Activated T-cell treated with anti-CD3 and anti-CD28 coated beads, Interleukin-2, amount 50 U/mL, for 4 hours (primary cell): ENCODE data around the gene PRMT3. TPM values are rescaled to one million over a fixed set of nuclear protein-coding genes. Genes with fewer than 3 reads are reported as not detected.

Experiments used
- ATAC-seq, 2 donors: fragments of 200-7000 bp; cut with Tn5 transposase; one replicate each; pipeline ENCODE4 v1.10.0; 2021
- DNase-seq: peaks from one replicate; pipeline ENCODE4 v3.0.0-alpha.2; 2020
- H3K27me3 Mint-ChIP-seq: one replicate; pipeline ENCODE4 v1.8.0; 2021; ENCODE audit warnings: low read depth, mixed read lengths
- H3K36me3 Mint-ChIP-seq: one replicate; pipeline ENCODE4 v1.8.0; 2022; ENCODE audit warnings: mixed read lengths; ENCODE audit not compliant: insufficient read depth
- H3K4me1 Mint-ChIP-seq: one replicate; pipeline ENCODE4 v1.8.0; 2021; ENCODE audit warnings: low read depth, mixed read lengths
- H3K4me3 Mint-ChIP-seq: one replicate; pipeline ENCODE4 v1.8.0; 2021; ENCODE audit warnings: mild to moderate bottlenecking, moderate library complexity, mixed read lengths
- H3K9me3 Mint-ChIP-seq: one replicate; pipeline ENCODE4 v1.8.0; 2021; ENCODE audit warnings: mixed read lengths
- total RNA-seq, 3 donors: library from RNA; stranded (reverse); gene quantifications; one replicate each; pipeline ENCODE4 v1.2.1, GENCODE V29; 2021

PRMT3 gene
- total RNA-seq, 3 donors from 2014 or later = 55.5 to 60.2 (median 57.1) TPM

- H3K9me3 Mint-ChIP-seq = peaks cover under 1% of the 10 kb centered on the region
- H3K36me3 Mint-ChIP-seq = peaks cover 32% of the 10 kb centered on the region
- no peak for ATAC-seq
- H3K4me1 Mint-ChIP-seq = no peaks in the 10 kb centered on the region
- no peak overlapping the region for H3K4me3 Mint-ChIP-seq
- no peak for DNase-seq
- H3K27me3 Mint-ChIP-seq = no peaks in the 10 kb centered on the region
Measured at GRCh38 chr11:20488352-20488751, 100.8 kb downstream of the PRMT3 start.

GRCh38 chr11:20489948-20490347, 102.4 kb downstream of the PRMT3 start:
- Mint-ChIP-seq H3K9me3 (no peaks in the 10 kb centered on the region), H3K27me3 (no peaks in the 10 kb centered on the region), H3K4me1 (no peaks in the 10 kb centered on the region), H3K36me3 (peaks cover 22% of the 10 kb centered on the region), H3K4me3 (no peak overlapping the region)
- DNase-seq (no peak), ATAC-seq (peak in 1 of 2 donors; percentile 30)

- Mint-ChIP-seq H3K36me3 (peaks cover 27% of the 10 kb centered on the region), H3K9me3 (no peaks in the 10 kb centered on the region), H3K4me1 (no peaks in the 10 kb centered on the region), H3K4me3 (no peak overlapping the region), H3K27me3 (no peaks in the 10 kb centered on the region)
- no peak for ATAC-seq
- DNase-seq = no peak
Measured at GRCh38 chr11:20493340-20493739, 105.8 kb downstream of the PRMT3 start.

- H3K9me3 Mint-ChIP-seq = no peaks in the 10 kb centered on the region
- no peak overlapping the region for H3K4me3 Mint-ChIP-seq
- DNase-seq = no peak
- no peak for ATAC-seq
- H3K4me1 Mint-ChIP-seq = no peaks in the 10 kb centered on the region
- H3K27me3 Mint-ChIP-seq = no peaks in the 10 kb centered on the region
- peaks cover 38% of the 10 kb centered on the region for H3K36me3 Mint-ChIP-seq
Measured at GRCh38 chr11:20497124-20497792, 109.7 kb downstream of the PRMT3 start.

GRCh38 chr11:20501252-20501651, 113.7 kb downstream of the PRMT3 start:
- Mint-ChIP-seq H3K9me3 (no peaks in the 10 kb centered on the region), H3K36me3 (peaks cover 42% of the 10 kb centered on the region), H3K4me1 (no peaks in the 10 kb centered on the region), H3K4me3 (no peak overlapping the region), H3K27me3 (no peaks in the 10 kb centered on the region)
- DNase-seq (no peak), ATAC-seq (no peak)

- no peak for ATAC-seq
- Mint-ChIP-seq H3K36me3 (peaks cover 38% of the 10 kb centered on the region), H3K4me1 (no peaks in the 10 kb centered on the region), H3K4me3 (no peak overlapping the region), H3K27me3 (no peaks in the 10 kb centered on the region), H3K9me3 (no peaks in the 10 kb centered on the region)
- no peak for DNase-seq
Measured at GRCh38 chr11:20501971-20502370, 114.5 kb downstream of the PRMT3 start.

DNA sequence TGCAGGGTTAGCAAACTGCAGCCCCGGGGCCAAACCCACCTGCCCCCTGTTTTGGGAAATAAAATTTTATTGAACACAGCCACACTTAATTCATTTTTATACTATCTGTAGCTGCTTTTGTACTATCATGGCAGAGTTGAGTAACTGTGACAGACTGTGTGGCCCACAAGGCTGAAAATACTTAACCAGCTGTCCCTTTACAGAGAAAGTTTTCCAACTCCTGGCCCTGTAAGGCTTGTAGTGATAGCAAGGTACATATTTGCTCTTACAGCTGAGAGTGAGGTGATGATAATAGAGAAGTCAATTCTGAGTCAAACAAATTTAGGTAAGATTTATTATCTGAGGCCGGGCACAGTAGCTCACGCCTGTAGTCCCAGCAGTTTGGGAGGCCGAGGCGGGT, 124.5 kb downstream of the PRMT3 start:
- no peaks in the 10 kb centered on the region for H3K9me3 Mint-ChIP-seq
- no peak for ATAC-seq
- no peaks in the 10 kb centered on the region for H3K27me3 Mint-ChIP-seq
- no peaks in the 10 kb centered on the region for H3K4me1 Mint-ChIP-seq
- H3K4me3 Mint-ChIP-seq = no peak overlapping the region
- DNase-seq = no peak
- peaks cover 5% of the 10 kb centered on the region for H3K36me3 Mint-ChIP-seq

DNA sequence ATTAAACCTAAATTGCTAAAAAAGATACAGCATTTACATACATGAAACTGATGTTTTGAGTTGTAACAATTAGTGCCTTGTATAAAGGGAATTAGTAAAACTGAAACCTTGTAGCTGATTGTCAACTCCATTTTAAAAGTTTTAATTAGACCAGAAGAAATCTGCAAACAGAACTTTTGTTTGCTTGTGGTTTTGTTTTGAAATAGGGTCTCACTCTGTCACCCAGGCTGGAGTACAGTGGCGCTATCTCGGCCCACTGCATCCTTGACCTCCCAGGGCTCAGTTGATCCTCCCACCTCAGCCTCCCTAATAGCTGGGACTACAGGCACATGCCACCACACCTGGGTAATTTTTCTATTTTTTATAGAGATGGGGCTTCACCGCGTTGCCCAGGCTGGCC, 125.4 kb downstream of the PRMT3 start:
- Mint-ChIP-seq H3K4me3 (no peak overlapping the region), H3K9me3 (no peaks in the 10 kb centered on the region), H3K4me1 (no peaks in the 10 kb centered on the region), H3K36me3 (no peaks in the 10 kb centered on the region), H3K27me3 (no peaks in the 10 kb centered on the region)
- ATAC-seq = no peak
- no peak for DNase-seq

GRCh38 chr11:20518323-20518834, 130.9 kb downstream of the PRMT3 start:
- Mint-ChIP-seq H3K36me3 (no peaks in the 10 kb centered on the region), H3K4me1 (no peaks in the 10 kb centered on the region), H3K9me3 (no peaks in the 10 kb centered on the region), H3K27me3 (peaks cover 8% of the 10 kb centered on the region), H3K4me3 (no peak overlapping the region)
- DNase-seq (no peak), ATAC-seq (no peak)

DNA sequence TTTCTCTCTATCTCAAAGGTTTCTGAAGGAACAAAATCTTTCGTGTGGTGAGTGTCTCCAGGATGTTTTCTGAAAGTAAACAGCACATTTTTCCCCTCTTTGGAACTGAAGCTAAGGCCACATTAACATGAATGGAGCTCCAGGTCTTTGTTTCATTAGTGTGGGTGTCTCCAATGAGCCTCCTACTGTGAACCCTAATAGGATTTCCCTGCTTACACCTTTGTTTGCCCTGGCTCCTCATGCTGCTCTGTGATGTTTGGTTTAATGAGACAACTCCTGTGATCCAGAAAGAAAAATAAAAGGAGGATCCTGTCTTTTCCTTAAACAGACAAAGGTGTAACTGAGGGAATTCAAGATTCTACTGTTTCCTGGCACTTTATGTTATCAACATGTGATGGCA, 135.0 kb downstream of the PRMT3 start:
- H3K36me3 Mint-ChIP-seq = no peaks in the 10 kb centered on the region
- DNase-seq (no peak), ATAC-seq (no peak)
- H3K9me3 Mint-ChIP-seq = no peaks in the 10 kb centered on the region
- peaks cover 8% of the 10 kb centered on the region for H3K27me3 Mint-ChIP-seq
- H3K4me1 Mint-ChIP-seq = no peaks in the 10 kb centered on the region
- no peak overlapping the region for H3K4me3 Mint-ChIP-seq

- no peak for ATAC-seq
- Mint-ChIP-seq H3K4me3 (no peak overlapping the region), H3K4me1 (no peaks in the 10 kb centered on the region), H3K27me3 (peaks cover 9% of the 10 kb centered on the region), H3K36me3 (no peaks in the 10 kb centered on the region), H3K9me3 (no peaks in the 10 kb centered on the region)
- DNase-seq = no peak
Measured at GRCh38 chr11:20529757-20530156, 142.2 kb downstream of the PRMT3 start.

GRCh38 chr11:20530942-20531703, 143.6 kb downstream of the PRMT3 start:
- ATAC-seq (no peak), DNase-seq (no peak)
- Mint-ChIP-seq H3K36me3 (no peaks in the 10 kb centered on the region), H3K4me3 (no peak overlapping the region), H3K9me3 (no peaks in the 10 kb centered on the region), H3K27me3 (peaks cover 20% of the 10 kb centered on the region), H3K4me1 (no peaks in the 10 kb centered on the region)

GRCh38 chr11:20535271-20535881, 147.9 kb downstream of the PRMT3 start:
- Mint-ChIP-seq H3K36me3 (no peaks in the 10 kb centered on the region), H3K4me1 (no peaks in the 10 kb centered on the region), H3K4me3 (no peak overlapping the region), H3K27me3 (peaks cover 28% of the 10 kb centered on the region), H3K9me3 (peaks cover 7% of the 10 kb centered on the region)
- ATAC-seq (no peak), DNase-seq (no peak)

DNA sequence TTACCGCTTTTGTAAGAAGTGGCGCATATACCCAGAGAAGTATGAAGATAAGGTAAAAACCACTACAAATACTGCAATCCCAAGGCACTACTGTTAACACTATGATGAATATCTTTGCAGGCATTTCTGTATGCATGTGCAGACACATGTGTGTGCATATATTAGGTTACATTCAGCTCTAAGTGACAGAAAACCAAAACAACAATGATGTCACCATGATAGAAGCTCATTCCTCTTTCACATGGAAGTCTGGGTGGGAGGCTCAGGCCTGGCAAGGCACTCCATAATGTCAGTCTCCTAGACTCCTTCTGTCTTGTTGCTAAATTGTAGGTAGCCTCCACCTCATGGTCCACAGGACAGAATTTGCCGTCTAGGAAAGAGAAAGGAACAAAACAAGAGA, 148.8 kb downstream of the PRMT3 start:
- Mint-ChIP-seq H3K27me3 (peaks cover 28% of the 10 kb centered on the region), H3K9me3 (peaks cover 7% of the 10 kb centered on the region), H3K4me1 (no peaks in the 10 kb centered on the region), H3K36me3 (no peaks in the 10 kb centered on the region), H3K4me3 (no peak overlapping the region)
- ATAC-seq (no peak), DNase-seq (no peak)

DNA sequence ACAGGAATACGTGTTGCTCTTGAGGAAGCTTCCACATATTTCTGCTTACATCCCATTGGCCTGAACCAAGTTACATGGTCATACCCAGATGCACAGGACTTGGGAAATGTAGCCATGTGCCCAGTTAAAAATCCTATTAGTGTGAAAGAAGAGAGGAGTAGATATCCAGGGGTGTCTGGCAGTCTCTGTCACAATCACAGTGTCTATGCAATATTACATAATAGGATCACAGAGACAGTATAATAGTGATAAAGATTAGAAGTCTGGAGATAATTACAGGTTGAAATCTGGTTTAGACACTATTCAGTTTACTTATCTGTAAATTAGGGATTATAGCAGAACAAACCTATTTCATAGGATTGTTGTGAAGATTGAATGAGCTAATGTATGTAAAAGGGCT, 149.3 kb downstream of the PRMT3 start:
- no peak for DNase-seq
- Mint-ChIP-seq H3K4me1 (no peaks in the 10 kb centered on the region), H3K4me3 (no peak overlapping the region), H3K36me3 (no peaks in the 10 kb centered on the region), H3K27me3 (peaks cover 28% of the 10 kb centered on the region), H3K9me3 (peaks cover 7% of the 10 kb centered on the region)
- ATAC-seq = no peak
